Measurements from ENCODE around the gene PEAK1.

- no peak for TF ChIP-seq CTCF (conservative IDR thresholded peaks at IDR 0.05 in 1 of 2, IDR thresholded peaks at IDR 0.05 in 1 of 2; ENCODE audit: low read depth in 1 of 2, low read length in 2 of 2)
- TF ChIP-seq EZH2 (IDR thresholded peaks at IDR 0.05; ENCODE audit: low read length, missing control alignments): no peak
These were observed 27.0 kb downstream of the PEAK1 start for GRCh38 chr15:77392762-77393470.

Data from fibroblast of lung (primary cell).